Naive thymus-derived CD8-positive, alpha-beta T cell (primary cell): Measurements from ENCODE around the gene IL31RA. TPM values are rescaled to one million over a fixed set of nuclear protein-coding genes. Genes with fewer than 3 reads are reported as not detected.

ENCODE experiments used
- ATAC-seq, 2 donors: fragments of 150-1000 bp; cut with Tn5 transposase in 1 of 2; sonication (Bioruptor Pico), chemical (Tn5 transposase) in 1 of 2; 1 replicate in 1 of 2; 2 replicates in 1 of 2; pipeline ENCODE4 v1.10.0; 2021; ENCODE audit warnings: mild to moderate bottlenecking in 2 of 2, moderate library complexity in 2 of 2
- POLR2A ChIA-PET: fragments of 350-600 bp; sonication (Branson Sonifier 250); formaldehyde crosslinking; loops from one replicate; lab custom pipeline; 2021; ENCODE audit warnings: antibody characterized with exemption; lab: Charles Lee
- DNase-seq, 10 donors: peaks; one replicate each; pipeline versions ENCODE4 v3.0.0 to v3.0.0-alpha.2; 2020 to 2022
- H3K27ac Mint-ChIP-seq, 10 donors: one replicate each; pipeline ENCODE4 v1.8.0; 2020 to 2022; ENCODE audit warnings: mild to moderate bottlenecking in 10 of 10, mixed read lengths in 10 of 10, moderate library complexity in 4 of 10, inconsistent platforms in 1 of 10
- H3K27me3 Mint-ChIP-seq, 5 donors: one replicate each; pipeline ENCODE4 v1.8.0; 2021 to 2022; ENCODE audit warnings: mixed read lengths in 5 of 5
- H3K36me3 Mint-ChIP-seq, 3 donors: one replicate each; pipeline ENCODE4 v1.8.0; 2020 to 2022; ENCODE audit warnings: mixed read lengths in 3 of 3, mild to moderate bottlenecking in 2 of 3, inconsistent platforms in 1 of 3
- H3K4me1 Mint-ChIP-seq, 4 donors: one replicate each; pipeline ENCODE4 v1.8.0; 2021 to 2022; ENCODE audit warnings: mixed read lengths in 4 of 4
- H3K4me3 Mint-ChIP-seq, 10 donors: one replicate each; pipeline ENCODE4 v1.8.0; 2020 to 2022; ENCODE audit warnings: mild to moderate bottlenecking in 10 of 10, mixed read lengths in 10 of 10, moderate library complexity in 6 of 10, inconsistent platforms in 1 of 10
- H3K9me3 Mint-ChIP-seq, 9 donors: one replicate each; pipeline ENCODE4 v1.8.0; 2020 to 2022; ENCODE audit warnings: mixed read lengths in 9 of 9, mild to moderate bottlenecking in 3 of 9, inconsistent platforms in 1 of 9, moderate library complexity in 1 of 9
- polyA plus RNA-seq, 3 donors: library from polyadenylated mRNA; unstranded; fragments of 300-500 nt; fragmentation: Illumina TruSeq; gene quantifications; one replicate each; pipeline ENCODE4 v1.2.3, GENCODE V29; 2021
- total RNA-seq, 8 experiments: library from RNA in 2 of 8; stranded (reverse) in 2 of 8; gene quantifications; one replicate each; pipeline ENCODE4 v1.2.3 and lab custom pipeline; 2021 to 2026

The IL31RA gene
- total and polyA plus RNA-seq, 5 experiments from 2014 or later: not detected

DNA sequence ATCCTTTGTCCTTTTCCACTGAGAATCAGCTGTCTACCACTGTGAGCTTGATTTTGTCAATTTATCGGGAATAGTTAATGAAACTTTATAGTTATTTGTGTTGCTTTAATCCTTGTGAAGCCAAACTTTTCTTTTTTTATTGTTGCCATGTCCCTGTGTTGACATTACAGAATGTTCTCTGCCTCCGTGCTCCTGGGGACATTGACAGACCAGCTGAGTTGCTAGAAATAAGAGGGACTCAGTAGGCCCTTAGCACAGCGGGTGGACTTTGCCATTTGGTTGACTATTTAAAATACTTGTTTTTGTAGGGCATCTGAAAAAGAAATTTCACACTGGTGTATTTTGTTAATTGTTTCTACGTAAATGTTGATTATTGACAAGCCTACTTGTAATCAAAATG, 70.5 kb downstream of the IL31RA start:
- POLR2A ChIA-PET: interaction anchor here (0.6 kb wide), 1 partner anchor 72 kb away, joined by 5 read pairs; no protein-coding TSS in a partner anchor
- no peak overlapping the region for H3K27ac Mint-ChIP-seq
- no peaks in the 10 kb centered on the region for H3K36me3 Mint-ChIP-seq
- no peak for ATAC-seq
- peaks cover 9 to 25% (median 20%) of the 10 kb centered on the region in 4 donors for H3K4me1 Mint-ChIP-seq
- H3K9me3 Mint-ChIP-seq: no peaks in the 10 kb centered on the region
- H3K4me3 Mint-ChIP-seq: no peak overlapping the region
- DNase-seq: no peak
- no peaks in the 10 kb centered on the region for H3K27me3 Mint-ChIP-seq

DNA sequence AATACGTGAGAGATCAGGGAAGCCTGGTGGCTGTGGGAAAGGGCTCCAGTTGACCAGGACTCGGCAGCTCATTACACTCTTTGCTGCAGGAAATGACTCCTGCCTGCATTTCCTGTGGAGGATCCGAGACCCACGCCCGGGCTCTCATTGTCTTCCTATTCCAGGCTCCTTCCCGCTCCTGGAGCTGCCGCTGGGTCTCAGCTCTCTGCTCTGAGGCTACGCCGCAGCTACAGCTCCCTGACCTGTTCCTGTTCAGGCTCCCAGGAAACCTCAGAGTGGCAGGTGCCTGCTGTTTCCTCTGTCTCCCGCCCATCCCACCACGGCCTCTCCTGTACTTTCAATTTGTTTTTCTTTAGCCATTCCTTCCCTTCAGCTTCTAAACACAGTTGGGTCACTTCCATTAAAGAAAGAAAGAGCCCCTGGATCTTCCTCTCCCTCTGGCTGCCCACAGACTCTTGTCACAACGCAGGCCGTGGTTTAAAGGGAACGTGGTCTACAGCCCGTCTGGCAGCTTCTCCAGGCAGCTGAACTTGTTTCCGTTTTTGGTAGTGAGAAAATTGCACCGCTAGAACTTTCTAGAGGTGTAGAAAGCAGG, 72.1 kb downstream of the IL31RA start:
- POLR2A ChIA-PET: interaction anchor here (1.5 kb wide), 1 partner anchor 9 kb away, joined by 6 read pairs; no protein-coding TSS in a partner anchor
- Mint-ChIP-seq H3K4me3 (peak overlapping the region; percentile 87 to 98 (median 94)), H3K27me3 (no peaks in the 10 kb centered on the region), H3K36me3 (no peaks in the 10 kb centered on the region), H3K4me1 (peaks cover 9 to 25% (median 20%) of the 10 kb centered on the region in 4 donors), H3K9me3 (no peaks in the 10 kb centered on the region), H3K27ac (peak overlapping the region; percentile 30 to 91 (median 63))
- ATAC-seq (peak; percentile 68 to 72), DNase-seq (peak in 3 of 10 donors; percentile 15 to 37 (median 25))

DNA sequence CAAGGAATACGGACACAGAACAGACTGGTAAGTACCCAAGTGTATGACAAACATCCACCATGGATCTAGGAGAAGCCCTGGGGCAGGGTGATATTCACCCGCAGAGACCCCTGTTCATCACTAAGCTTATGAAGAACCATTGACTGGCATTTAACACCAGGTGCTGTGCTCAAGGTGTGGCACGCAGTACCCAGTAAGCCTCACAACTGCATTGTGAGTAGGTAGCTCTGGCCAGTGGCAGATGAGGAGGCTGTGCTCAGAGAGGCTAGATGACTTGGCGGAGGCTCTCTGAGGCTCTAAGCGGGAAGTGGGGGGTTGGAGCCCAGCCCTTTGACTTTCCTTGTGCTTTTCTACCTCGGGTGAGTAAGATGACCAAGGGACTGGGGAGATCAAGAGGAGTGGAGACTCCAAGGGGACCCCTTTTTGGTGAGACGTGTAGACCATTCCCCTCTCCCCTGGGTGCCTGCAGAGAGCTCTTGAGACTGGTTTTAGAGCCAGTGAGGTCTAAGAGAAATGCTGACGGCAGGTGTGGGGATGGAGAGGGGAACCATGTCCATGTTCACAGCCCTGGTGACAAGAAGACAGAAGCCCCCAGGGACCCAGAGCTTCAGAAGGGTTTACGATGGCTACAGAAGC, 72.8 kb downstream of the IL31RA start:
- Mint-ChIP-seq H3K27ac (peak overlapping the region in 7 of 10 donors; percentile 7 to 91 (median 74)), H3K9me3 (no peaks in the 10 kb centered on the region), H3K36me3 (no peaks in the 10 kb centered on the region), H3K27me3 (no peaks in the 10 kb centered on the region), H3K4me3 (peak overlapping the region; percentile 87 to 98 (median 94)), H3K4me1 (peaks cover 9 to 25% (median 19%) of the 10 kb centered on the region in 4 donors)
- POLR2A ChIA-PET: interaction anchor here (1.5 kb wide), 1 partner anchor 8 kb away, joined by 6 read pairs; no protein-coding TSS in a partner anchor
- no peak for DNase-seq
- peak; percentile 32 to 50 for ATAC-seq

DNA sequence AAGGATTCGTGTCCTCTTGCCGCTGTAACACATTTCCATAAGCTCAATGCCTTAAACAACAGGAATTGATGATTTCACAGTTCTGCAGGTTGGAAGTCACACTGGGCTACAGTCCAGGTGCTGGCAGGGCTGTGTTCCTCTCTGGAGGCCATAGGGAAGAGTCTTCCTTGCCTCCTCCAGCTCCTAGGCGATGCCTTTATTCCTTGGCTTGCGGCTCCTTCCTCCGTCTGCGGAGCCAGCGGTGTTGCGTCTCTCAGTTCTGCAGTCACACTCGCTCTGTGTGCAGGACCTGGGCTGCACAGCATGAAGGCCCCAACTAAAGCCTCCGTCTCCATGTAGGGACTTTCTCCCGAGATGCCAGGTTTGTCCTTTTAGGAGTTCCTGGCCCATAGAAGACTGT, 73.6 kb downstream of the IL31RA start:
- peaks cover 5 to 19% (median 13%) of the 10 kb centered on the region in 4 donors for H3K4me1 Mint-ChIP-seq
- no peak for DNase-seq
- H3K27ac Mint-ChIP-seq: no peak overlapping the region
- H3K4me3 Mint-ChIP-seq: peak overlapping the region in 4 of 10 donors; percentile 11 to 58 (median 42)
- POLR2A ChIA-PET: interaction anchor here (0.6 kb wide), 1 partner anchor 219 kb away, joined by 4 read pairs; no protein-coding TSS in a partner anchor
- H3K9me3 Mint-ChIP-seq: no peaks in the 10 kb centered on the region
- H3K36me3 Mint-ChIP-seq: no peaks in the 10 kb centered on the region
- H3K27me3 Mint-ChIP-seq: no peaks in the 10 kb centered on the region
- ATAC-seq: no peak

DNA sequence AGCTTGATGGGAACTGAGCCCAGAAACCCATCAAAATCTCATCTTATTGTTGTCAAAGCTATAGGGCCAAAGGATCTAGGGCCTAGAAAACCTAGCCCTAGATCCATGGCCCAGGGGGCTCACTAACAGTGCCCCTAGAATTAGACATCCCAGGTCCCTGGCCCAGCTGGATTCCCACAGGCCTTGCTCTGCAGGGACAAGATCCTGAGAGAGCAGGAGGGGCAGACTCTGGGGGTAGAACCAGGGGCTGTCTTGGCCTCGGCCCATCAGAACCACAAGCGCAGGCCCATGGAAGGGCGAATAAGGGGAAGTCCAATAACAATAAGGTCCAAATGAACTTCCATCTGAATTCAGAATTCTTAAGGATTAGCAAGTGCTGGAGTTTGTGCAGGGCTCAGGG, 74.0 kb downstream of the IL31RA start:
- DNase-seq (no peak), ATAC-seq (no peak)
- Mint-ChIP-seq H3K4me1 (peaks cover 5 to 16% (median 11%) of the 10 kb centered on the region in 4 donors), H3K9me3 (no peaks in the 10 kb centered on the region), H3K36me3 (no peaks in the 10 kb centered on the region), H3K27me3 (no peaks in the 10 kb centered on the region), H3K4me3 (peak overlapping the region in 2 of 10 donors; percentile 48 to 58), H3K27ac (no peak overlapping the region)
- POLR2A ChIA-PET: interaction anchor here (0.6 kb wide), 1 partner anchor 220 kb away, joined by 4 read pairs; no protein-coding TSS in a partner anchor

DNA sequence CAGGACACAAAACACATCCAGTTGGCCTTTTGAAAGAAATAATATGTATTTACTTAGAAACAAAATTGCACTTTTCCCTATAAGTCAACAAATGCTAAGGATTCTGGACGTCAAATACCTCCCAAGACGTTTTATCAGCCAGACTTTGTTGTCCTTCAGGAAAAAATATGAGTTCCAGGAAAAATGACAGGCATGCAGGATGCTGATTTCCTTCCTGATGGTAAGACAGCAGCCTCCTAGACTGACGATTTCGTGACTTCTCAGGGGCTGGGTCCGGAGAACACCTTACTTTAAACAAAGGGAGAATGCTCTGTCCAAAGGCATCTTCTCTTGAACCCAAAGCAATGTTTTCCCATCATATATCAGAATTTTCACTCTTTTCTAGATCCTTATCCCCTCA, 74.6 kb downstream of the IL31RA start:
- ATAC-seq: no peak
- Mint-ChIP-seq H3K36me3 (no peaks in the 10 kb centered on the region), H3K9me3 (no peaks in the 10 kb centered on the region), H3K4me3 (no peak overlapping the region), H3K27me3 (no peaks in the 10 kb centered on the region), H3K4me1 (peaks cover 5 to 15% (median 10%) of the 10 kb centered on the region in 4 donors), H3K27ac (no peak overlapping the region)
- no peak for DNase-seq
- POLR2A ChIA-PET: no interaction called here

DNA sequence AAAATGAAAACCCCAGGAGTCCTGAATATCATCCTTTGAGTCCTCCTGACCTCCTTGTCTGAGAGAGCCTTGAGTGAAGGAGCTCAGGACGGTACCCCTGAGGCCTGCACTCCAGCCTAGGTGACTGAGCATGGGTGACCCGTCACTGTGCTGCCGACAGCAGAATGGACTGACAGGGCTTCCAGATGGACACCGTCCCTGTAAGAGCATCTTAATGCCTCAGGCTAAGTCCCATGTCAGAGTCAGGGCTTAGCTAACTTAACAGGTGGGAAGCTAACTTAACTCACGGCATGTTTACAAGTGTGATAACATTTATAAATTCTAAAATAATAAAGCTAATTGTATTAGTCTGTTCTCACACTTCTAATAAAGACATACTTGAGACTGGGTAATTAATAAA, 75.3 kb downstream of the IL31RA start:
- H3K4me3 Mint-ChIP-seq: no peak overlapping the region
- H3K36me3 Mint-ChIP-seq: no peaks in the 10 kb centered on the region
- H3K4me1 Mint-ChIP-seq: peaks cover 5 to 15% (median 10%) of the 10 kb centered on the region in 4 donors
- DNase-seq (no peak), ATAC-seq (no peak)
- H3K27ac Mint-ChIP-seq: no peak overlapping the region
- no peaks in the 10 kb centered on the region for H3K27me3 Mint-ChIP-seq
- H3K9me3 Mint-ChIP-seq: no peaks in the 10 kb centered on the region
- POLR2A ChIA-PET: no interaction called here

DNA sequence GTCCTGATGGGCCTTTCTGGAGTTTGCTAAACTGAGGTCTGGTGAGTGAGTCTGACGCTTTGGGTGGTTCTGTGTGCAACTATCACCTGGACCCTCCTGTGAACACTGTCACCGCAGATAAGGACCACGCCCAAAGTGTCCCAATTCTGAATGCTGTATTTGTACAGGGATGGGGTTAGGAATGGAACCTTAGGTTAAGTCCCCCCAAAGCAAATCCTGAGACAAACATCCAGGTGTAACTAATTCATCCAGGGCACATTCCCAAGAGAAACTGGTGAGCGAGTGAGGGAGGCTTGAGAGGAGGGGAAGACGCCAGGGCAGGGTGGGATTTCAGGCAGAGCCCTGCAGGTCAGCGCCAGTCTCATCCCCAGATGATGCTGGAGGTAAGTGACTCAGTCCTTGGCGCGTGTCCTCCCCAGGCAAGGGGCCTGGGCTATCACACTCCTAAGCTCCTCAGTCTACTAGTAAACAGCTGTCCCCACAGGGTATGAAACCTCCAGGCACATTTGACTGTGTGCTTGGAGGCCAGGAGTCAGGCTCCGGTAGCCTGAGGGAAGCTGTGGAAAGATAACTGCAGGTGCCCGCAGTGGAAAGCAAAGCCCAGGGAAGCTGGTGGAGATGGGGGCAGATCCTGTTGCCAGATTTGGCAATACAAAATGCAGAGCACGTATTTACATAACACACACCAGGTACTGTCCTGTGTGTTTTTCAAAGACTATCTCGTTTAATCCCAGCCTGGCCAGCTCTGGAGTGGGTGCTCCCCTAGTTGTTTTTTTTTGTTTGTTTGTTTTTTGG, 76.9 kb downstream of the IL31RA start:
- no peak for DNase-seq
- Mint-ChIP-seq H3K27me3 (no peaks in the 10 kb centered on the region), H3K4me1 (peaks cover 4 to 10% (median 8%) of the 10 kb centered on the region in 4 donors), H3K27ac (no peak overlapping the region), H3K9me3 (no peaks in the 10 kb centered on the region), H3K4me3 (no peak overlapping the region), H3K36me3 (no peaks in the 10 kb centered on the region)
- POLR2A ChIA-PET: interaction anchor here (0.6 to 0.7 kb wide), 4 partner anchors 124 to 1359 kb away, joined by 3 to 10 read pairs (median 4); no protein-coding TSS in a partner anchor
- ATAC-seq: no peak

DNA sequence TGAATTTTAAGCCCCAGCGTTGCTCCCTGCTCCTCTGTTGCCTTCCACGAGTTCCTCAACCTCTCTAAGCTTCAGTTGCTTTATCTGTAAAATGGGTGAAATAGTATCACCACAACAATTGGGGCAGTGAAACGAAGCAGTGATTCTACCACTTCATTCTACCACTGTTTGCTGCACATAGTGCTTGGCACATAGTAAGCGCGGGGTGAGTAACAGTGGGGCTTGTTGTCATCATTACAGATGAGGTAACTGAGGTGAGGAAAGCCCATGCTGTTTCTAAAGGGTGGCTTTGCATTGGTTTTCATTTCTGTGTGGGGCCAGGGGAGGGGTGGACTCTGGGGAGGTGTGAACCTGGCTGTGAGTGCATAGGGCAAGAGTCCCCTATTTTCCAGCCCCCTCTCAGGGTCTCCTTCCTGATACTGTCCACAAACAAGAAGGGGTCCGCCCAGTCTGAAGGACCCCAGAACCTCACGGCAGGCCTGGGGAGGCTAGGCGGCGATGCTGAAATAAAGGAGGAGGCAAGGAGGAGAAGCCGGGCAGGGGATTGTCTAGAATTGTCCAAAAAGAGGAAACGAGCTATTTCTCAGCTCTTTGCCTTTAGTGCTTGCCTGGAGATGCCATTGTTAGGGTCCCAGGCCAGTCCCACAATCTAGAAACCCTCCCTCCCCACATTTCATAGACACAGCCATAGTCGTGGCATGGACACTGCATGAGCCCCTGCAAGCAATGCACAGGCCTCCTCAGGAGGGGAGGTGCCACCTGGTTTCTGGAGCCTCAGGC, 78.1 kb downstream of the IL31RA start:
- H3K4me3 Mint-ChIP-seq: no peak overlapping the region
- ATAC-seq (no peak), DNase-seq (no peak)
- no peaks in the 10 kb centered on the region for H3K9me3 Mint-ChIP-seq
- H3K27me3 Mint-ChIP-seq: no peaks in the 10 kb centered on the region
- H3K36me3 Mint-ChIP-seq: no peaks in the 10 kb centered on the region
- no peak overlapping the region for H3K27ac Mint-ChIP-seq
- POLR2A ChIA-PET: interaction anchor here (0.6 to 0.7 kb wide), 2 partner anchors 122 to 1360 kb away, joined by 3 to 4 read pairs; no protein-coding TSS in a partner anchor
- H3K4me1 Mint-ChIP-seq: peaks cover 0 to 4% (median under 1%) of the 10 kb centered on the region in 4 donors

DNA sequence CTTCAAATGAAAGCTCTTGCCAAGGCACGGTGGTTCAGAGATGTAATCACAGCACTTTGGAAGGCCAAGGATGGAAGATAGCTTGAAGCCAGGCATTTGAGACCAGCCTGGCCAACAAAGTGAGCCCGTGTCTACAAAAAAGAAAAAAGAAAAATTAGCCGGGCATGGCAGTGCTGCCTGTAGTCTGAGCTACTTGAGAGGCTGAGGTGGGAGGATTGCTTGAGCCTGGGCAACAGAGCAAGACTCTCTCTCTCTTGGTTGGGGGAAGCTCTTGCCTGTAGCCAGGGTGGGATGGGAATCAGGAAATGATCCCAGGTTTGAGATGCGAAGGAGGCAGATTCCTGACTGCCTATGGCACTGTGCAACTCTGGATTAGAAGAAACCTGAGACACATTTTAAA, 81.5 kb downstream of the IL31RA start:
- no peaks in the 10 kb centered on the region for H3K27me3 Mint-ChIP-seq
- peaks cover 0 to 24% (median 0%) of the 10 kb centered on the region in 3 donors for H3K36me3 Mint-ChIP-seq
- ATAC-seq: no peak
- H3K9me3 Mint-ChIP-seq: no peaks in the 10 kb centered on the region
- peaks cover 0 to 6% (median 4%) of the 10 kb centered on the region in 4 donors for H3K4me1 Mint-ChIP-seq
- no peak for DNase-seq
- POLR2A ChIA-PET: interaction anchor here (1.7 kb wide), 1 partner anchor 10 kb away, joined by 6 read pairs; no protein-coding TSS in a partner anchor
- no peak overlapping the region for H3K4me3 Mint-ChIP-seq
- peak overlapping the region in 3 of 10 donors; percentile 10 to 89 (median 60) for H3K27ac Mint-ChIP-seq

DNA sequence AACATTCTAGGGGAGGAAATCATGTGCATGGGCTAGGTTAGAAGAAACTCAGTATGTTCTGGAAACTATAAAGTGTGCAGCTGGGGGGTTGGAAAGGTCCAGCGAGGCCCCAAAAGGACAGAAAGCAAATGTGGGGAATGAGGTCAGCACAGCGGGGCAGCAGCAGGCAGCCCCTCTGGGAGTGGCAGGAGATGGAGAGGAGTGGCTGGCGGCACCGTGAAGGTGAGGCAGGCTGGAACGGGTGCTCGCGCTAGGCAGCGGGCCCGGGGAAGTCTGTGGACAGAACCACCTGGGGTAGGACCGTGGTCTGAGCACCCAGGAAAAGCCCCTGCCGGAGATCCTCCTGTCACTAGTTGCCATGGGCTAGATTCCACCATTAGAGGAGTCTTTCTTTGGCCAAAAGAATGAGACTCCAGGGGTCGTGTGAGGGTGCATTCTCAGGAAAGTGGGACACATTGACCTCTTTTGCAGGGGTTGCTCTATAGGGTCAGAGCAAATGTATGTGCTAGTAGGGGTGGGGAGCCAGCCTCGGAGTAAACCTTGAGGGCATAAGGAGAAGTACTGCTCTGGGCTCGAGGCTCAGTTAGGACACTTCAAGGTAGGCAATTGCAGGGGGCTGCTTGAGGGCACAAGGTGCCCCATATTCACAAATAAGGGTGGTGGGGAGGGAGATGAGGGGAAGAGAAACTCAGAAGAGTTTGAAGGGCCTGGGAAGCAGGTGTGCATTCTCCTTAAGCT, 82.4 kb downstream of the IL31RA start:
- Mint-ChIP-seq H3K27ac (peak overlapping the region; percentile 10 to 89 (median 63)), H3K4me1 (peaks cover 0 to 6% (median 4%) of the 10 kb centered on the region in 4 donors), H3K4me3 (no peak overlapping the region), H3K9me3 (no peaks in the 10 kb centered on the region), H3K36me3 (peaks cover 0 to 32% (median 0%) of the 10 kb centered on the region in 3 donors), H3K27me3 (no peaks in the 10 kb centered on the region)
- ATAC-seq: no peak
- no peak for DNase-seq
- POLR2A ChIA-PET: interaction anchor here (1.7 kb wide), 1 partner anchor 10 kb away, joined by 6 read pairs; no protein-coding TSS in a partner anchor
